Adrenal gland (tissue), 5 donors: ENCODE measurements around the gene SRCAP.

Experiments used
- POLR2A ChIP-seq, 2 donors: fragments of 450-650 bp; IDR thresholded peaks; one replicate each; pipeline ENCODE4 v1.6.1; 2017; ENCODE audit warnings: antibody characterized with exemption in 2 of 2, mild to moderate bottlenecking in 2 of 2, moderate library complexity in 1 of 2
- TF ChIP-seq, protein P1 (sequence below), 6 experiments: fragments of 450-650 bp in 4 of 6; fragments of 200-600 bp in 2 of 6; sonication (generic) in 1 of 6; IDR thresholded peaks; 1 replicate in 5 of 6; 2 replicates in 1 of 6; pipeline versions ENCODE4 v1.5.1 to v1.8.0; 2016 to 2021; ENCODE audit warnings: antibody characterized with exemption in 6 of 6, mild to moderate bottlenecking in 2 of 6, moderate library complexity in 1 of 6
- donor health status: DM: no; HTN: no; CAD: no.

DNA sequence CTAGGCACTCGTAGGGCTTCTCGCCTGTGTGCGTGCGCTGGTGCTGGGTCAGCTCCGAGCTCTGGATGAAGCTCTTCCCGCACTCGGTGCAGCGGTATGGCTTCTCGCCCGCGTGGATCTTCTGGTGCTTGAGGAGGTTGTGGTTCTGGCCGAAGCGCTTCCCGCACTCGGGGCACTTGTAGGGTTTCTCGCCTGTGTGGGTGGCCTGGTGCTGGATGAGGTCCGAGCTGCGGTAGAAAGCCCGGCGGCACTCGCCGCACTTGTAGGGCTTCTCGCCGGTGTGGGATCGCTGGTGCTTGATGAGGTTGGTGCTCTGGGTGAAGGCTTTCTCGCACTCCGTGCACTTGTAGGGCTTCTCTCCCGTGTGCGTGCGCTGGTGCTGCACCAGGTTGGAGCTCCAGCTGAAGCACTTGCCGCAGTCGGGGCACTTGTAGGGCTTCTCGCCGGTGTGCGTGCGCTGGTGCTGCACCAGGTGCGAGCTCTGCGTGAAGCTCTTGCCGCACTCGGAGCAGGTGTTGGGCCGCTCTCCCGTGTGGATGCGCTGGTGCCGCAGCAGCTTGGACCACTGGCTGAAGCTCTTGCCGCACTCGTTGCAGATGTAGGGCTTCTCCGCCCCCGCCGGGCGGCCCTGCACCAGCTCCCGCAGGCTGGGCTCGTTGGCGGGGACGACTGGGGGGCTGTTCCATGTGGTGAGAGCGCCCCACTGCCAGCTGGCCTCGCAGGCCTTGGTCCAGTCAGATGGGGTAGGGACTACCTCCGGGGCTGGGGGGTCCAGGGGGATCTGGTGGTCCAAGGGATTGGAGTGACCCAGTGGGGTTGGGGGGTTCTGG lies 84.5 kb downstream of the SRCAP start:
- TF ChIP-seq, protein P1, sequence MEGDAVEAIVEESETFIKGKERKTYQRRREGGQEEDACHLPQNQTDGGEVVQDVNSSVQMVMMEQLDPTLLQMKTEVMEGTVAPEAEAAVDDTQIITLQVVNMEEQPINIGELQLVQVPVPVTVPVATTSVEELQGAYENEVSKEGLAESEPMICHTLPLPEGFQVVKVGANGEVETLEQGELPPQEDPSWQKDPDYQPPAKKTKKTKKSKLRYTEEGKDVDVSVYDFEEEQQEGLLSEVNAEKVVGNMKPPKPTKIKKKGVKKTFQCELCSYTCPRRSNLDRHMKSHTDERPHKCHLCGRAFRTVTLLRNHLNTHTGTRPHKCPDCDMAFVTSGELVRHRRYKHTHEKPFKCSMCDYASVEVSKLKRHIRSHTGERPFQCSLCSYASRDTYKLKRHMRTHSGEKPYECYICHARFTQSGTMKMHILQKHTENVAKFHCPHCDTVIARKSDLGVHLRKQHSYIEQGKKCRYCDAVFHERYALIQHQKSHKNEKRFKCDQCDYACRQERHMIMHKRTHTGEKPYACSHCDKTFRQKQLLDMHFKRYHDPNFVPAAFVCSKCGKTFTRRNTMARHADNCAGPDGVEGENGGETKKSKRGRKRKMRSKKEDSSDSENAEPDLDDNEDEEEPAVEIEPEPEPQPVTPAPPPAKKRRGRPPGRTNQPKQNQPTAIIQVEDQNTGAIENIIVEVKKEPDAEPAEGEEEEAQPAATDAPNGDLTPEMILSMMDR (IDR thresholded peaks at IDR 0.05): no peak
- no peak for TF ChIP-seq POLR2A (IDR thresholded peaks at IDR 0.05)
